Cerebellar nuclear complex (tissue), 1 donor: Measurements from ENCODE around the gene PTPRM.

ENCODE experiments used
- DNase-seq, 2 experiments: peaks; one replicate each; lab custom pipeline; 2025; lab: John Stamatoyannopoulos, UW

The PTPRM gene

GRCh38 chr18:8365006-8365405 lies 797.9 kb downstream of the PTPRM start:
- DNase-seq: no peak

- DNase-seq: no peak
These were observed 798.4 kb downstream of the PTPRM start for GRCh38 chr18:8365528-8365927.

- DNase-seq: no peak
These were observed 799.0 kb downstream of the PTPRM start for GRCh38 chr18:8366070-8366469.

DNA sequence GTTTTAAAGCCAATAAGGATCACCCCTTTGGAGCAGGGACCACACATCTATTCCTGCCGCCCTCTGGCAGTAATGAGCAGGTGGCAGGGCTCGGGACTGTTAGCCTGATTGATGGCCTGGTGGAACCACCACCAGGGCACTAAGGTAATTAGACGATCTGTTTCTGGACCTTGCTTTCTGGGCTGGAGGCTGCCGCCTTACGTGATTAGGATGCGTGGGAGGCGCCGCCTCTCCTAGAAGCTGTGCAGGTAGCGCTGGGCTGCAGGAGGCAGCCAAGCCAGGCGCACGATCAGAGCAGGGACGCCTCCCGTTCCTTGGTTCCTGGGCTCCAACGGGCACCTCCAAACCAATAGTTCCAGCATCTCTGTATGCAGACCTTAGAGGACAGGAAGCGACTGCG lies 799.5 kb downstream of the PTPRM start:
- no peak for DNase-seq

DNA sequence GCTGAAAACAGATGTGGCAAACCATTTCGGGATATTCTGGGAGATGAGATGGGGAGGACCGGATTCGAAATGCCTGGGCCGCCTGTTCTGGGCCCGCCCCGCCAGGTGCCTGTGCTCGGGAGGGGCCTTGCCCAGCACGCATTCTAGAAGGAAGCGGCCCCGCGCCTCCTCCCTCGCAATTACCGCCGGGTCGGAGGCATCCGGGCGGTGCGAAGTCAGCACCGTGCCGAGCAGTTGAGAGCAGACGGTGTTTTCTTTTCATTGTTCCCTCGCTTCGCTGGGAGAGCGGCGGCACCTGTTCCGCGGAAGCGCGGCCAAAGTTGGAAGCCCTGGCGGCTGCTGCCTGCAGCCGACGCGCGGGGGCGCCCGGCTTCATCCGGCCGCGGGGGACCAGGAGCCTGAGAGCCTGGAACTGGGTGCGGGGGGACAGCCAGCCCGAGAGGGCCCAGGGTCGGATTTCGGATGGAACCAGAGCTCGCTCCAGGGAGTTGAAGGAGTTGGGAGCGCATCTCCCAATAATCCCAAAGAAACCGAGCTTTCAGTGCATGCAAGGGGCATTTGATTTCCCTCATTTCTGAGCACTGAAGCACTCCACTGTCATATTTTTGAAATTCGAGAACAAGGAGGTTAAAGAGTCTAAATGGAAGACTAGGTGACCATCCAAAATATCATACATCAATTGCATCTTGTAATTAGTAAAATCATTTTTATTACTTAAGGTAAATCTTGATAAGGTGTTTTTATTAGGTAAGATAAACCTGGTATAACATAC lies 800.3 kb downstream of the PTPRM start:
- no peak for DNase-seq

- no peak for DNase-seq
These were observed 801.5 kb downstream of the PTPRM start for GRCh38 chr18:8368512-8369217.

- DNase-seq: no peak
These were observed 806.4 kb downstream of the PTPRM start for GRCh38 chr18:8373486-8373885.

DNA sequence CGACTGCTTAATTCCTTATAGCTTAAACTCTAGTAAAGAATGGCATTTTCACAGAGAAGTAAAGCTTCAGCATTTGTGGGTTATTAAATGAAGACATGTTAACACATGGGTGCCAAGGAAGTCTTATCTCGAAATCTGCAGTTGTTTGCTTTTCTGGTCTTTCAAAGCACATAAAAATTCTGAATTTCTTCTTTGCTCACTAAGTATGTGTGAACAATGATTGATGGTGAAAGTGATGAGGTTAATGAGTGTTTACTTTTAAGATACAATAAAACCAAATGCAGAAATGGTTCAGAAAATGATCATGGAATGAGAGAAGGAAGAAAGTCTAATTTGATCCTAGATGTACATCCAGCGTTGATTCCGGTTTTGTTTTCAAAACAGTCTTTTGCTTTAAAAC lies 807.6 kb downstream of the PTPRM start:
- DNase-seq: no peak

- DNase-seq: no peak
These were observed 808.1 kb downstream of the PTPRM start for GRCh38 chr18:8375249-8375648.

DNA sequence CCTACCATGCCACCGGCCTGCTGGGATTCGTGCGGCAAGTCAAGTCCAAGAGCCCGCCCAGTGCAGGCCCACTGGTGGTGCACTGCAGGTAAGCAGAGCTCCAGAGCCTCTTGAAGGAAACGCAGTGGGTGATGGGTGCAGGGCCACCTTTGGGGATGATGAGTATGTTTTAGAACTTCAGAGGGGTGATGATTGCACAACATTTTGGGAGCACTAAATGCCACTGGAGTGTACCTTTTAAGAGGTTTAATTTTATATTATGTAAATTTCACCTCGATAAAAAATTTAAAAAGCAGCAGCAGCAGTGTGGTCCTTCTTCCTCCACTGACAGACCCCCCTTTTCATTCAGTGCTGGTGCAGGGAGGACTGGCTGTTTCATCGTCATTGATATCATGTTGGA lies 809.0 kb downstream of the PTPRM start:
- no peak for DNase-seq

DNA sequence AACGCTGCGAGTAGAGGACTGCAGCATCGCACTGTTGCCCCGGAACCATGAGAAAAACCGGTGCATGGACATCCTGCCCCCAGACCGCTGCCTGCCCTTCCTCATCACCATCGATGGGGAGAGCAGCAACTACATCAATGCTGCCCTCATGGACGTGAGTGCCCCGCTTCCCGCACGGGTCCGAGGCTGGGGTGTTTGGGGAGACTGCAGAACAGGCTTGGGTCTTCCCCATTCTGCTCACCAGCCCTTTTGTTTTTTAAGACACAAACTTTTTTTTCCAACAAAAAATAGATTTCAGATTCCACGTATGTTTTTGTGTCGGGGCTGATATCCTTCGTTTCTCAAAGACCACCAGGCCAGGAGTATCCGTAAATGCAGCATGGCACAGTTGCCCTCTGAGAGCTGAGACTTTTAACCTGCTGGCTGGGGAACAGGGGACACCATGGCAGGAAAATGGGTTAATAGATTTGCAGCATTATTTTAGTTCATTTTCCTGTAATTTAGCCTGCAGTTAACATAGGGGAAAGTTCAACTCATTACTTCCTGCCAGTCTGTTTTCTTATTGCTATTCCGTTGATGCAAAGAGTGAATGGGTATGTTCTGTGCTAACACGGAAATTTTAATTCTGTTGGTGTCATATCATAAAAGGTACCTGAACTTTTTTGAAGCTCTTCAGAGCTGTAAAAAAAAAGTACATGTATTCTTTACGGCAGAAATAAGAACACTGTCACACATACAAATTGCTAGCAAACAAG lies 812.2 kb downstream of the PTPRM start:
- DNase-seq: no peak

DNA sequence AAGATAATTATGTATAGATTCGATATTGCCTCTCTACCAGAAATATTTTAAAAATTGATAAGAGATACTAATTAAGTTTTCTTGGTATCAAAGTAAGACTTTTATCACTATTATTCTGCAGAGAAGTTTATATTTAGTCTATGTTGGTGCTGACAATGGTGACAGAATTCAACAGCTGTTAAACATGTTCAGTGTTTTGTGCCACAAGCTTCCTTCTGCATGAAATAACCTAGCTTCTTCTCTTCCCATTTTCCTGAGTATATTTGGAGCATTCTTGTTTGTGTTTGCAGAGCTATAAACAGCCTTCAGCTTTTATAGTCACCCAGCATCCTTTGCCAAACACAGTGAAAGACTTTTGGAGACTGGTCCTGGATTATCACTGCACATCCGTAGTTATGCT lies 812.9 kb downstream of the PTPRM start:
- no peak for DNase-seq

DNA sequence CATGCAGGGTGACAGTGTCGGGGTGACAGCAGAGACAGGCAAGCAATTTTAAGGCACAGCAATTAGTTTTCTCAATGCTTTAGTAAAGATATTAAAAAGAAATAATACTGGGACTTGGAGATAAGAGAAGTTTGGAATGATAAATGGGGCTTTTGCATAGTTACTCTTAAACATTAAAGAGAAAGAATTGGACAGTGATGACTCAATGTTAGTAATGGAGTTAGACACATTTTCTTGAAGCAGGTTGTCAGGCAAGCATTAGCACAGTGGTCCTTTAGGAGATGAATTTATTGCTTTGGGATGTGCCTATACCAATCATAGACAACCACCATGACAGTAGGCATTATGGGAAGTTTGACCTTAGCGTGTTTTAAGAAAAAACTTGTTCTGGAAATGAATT lies 813.8 kb downstream of the PTPRM start:
- no peak for DNase-seq

DNA sequence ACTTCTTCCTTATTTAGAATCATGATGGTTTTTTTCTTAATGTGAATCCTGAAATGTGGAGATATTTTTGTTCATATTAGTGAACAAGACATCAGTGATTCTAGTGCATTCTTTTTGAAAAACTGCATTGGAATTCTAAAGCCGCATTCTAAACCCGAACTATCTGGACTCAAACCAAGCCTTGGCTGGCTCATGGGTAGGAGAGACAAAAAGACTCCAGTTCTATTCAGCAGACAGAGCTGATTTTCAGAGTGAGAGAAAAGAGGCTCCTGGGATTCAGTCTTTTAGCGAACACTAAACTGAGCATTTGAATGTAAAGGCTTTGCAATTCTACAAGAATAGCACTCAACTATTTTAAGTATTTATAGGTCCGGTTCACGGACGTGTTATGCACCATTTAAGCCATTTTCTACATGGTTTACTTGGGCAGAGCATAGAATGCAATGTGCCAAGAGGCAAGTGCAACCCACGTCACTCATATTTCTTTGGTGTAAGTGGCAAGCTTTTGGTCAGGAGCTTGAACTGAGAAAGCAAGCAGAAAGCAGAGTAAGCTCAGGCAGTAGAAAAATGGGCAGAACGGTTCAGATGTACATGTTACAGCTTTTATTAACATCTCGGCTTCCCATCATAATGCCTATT lies 814.8 kb downstream of the PTPRM start:
- DNase-seq: no peak

GRCh38 chr18:8385400-8385799 lies 818.3 kb downstream of the PTPRM start:
- no peak for DNase-seq

GRCh38 chr18:8386669-8387380 lies 819.7 kb downstream of the PTPRM start:
- no peak for DNase-seq

GRCh38 chr18:8389391-8390340 lies 822.5 kb downstream of the PTPRM start:
- DNase-seq: no peak

- no peak for DNase-seq
These were observed 824.0 kb downstream of the PTPRM start for GRCh38 chr18:8391068-8391467.

GRCh38 chr18:8396254-8396653 lies 829.1 kb downstream of the PTPRM start:
- no peak for DNase-seq

DNA sequence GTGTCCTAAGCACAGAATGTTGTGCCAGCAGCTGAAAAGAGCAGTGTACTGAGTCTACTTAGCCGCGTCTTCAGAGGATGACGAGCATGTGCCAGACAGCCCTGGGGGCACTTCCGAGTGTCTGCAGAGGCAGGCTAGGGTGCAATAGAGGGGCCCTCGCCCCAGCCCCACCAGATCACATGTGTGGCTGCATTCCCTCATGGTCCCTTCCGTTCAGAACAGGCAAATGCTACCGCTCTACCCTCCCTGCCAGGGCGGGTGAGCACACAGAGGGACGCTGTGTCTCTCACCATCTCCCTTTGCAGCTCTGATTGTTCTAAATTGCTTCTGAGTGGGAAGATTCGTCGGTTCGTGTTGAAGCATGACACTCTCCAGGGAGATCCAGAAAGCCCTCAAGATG lies 829.9 kb downstream of the PTPRM start:
- no peak for DNase-seq

GRCh38 chr18:8399138-8399537 lies 832.0 kb downstream of the PTPRM start:
- DNase-seq: no peak
